ENCODE data around the gene CACFD1. TPM values are rescaled to one million over a fixed set of nuclear protein-coding genes. Genes with fewer than 3 reads are reported as not detected.

CACFD1 gene
- total and polyA plus RNA-seq, 7 donors: 6.7 to 44.6 (median 13.4) TPM

- no peak overlapping the region for H3K27ac ChIP-seq
- no peak for DNase-seq
- WGBS, 2 donors: 77 to 83% methylated on average over 9 of the region's 9 CpGs
- H3K9me3 ChIP-seq: no peaks in the 10 kb centered on the region
- TF ChIP-seq POLR2A (IDR thresholded peaks at IDR 0.05): no peak
- intact Hi-C loops (cut with DNase I): no loop called here
- H3K36me3 ChIP-seq: no peaks in the 10 kb centered on the region
- peaks cover 0 to 16% (median 0%) of the 10 kb centered on the region in 3 donors for H3K27me3 ChIP-seq
- no peak overlapping the region for H3K4me3 ChIP-seq
- peaks cover 0 to 12% (median 11%) of the 10 kb centered on the region in 4 donors for H3K4me1 ChIP-seq
Measured at GRCh38 chr9:133483611-133484010, 23.8 kb downstream of the CACFD1 start.

- DNase-seq: no peak
- Histone ChIP-seq H3K9me3 (no peaks in the 10 kb centered on the region), H3K36me3 (no peaks in the 10 kb centered on the region), H3K27ac (no peak overlapping the region), H3K27me3 (peaks cover 0 to 16% (median 0%) of the 10 kb centered on the region in 3 donors), H3K4me3 (no peak overlapping the region), H3K4me1 (peaks cover 0 to under 1% (median under 1%) of the 10 kb centered on the region in 4 donors)
- 45 to 71% methylated on average over 22 of the region's 22 CpGs for WGBS, 2 donors
- intact Hi-C loops (cut with DNase I): no loop called here
- TF ChIP-seq EP300 (IDR thresholded peaks at IDR 0.05) (no peak), POLR2AphosphoS5 (IDR thresholded peaks at IDR 0.05) (no peak), POLR2A (IDR thresholded peaks at IDR 0.05) (no peak), CTCF (IDR thresholded peaks at IDR 0.05) (no peak)
Measured at GRCh38 chr9:133484671-133485437, 25.1 kb downstream of the CACFD1 start.

- H3K27me3 ChIP-seq: peaks cover 0 to 16% (median 0%) of the 10 kb centered on the region in 3 donors
- H3K4me1 ChIP-seq: no peaks in the 10 kb centered on the region
- H3K27ac ChIP-seq: no peak overlapping the region
- intact Hi-C loops (cut with DNase I): loop anchor here (1.0 kb wide), 2 partner anchors 78 to 299 kb away; no protein-coding TSS in a partner anchor
- WGBS, 2 donors: 48 to 59% methylated on average over 25 of the region's 25 CpGs
- DNase-seq: no peak
- H3K4me3 ChIP-seq: no peak overlapping the region
- no peaks in the 10 kb centered on the region for H3K9me3 ChIP-seq
- TF ChIP-seq CTCF (IDR thresholded peaks at IDR 0.05): no peak
- no peak for TF ChIP-seq EP300 (IDR thresholded peaks at IDR 0.05)
- no peak for TF ChIP-seq POLR2AphosphoS5 (IDR thresholded peaks at IDR 0.05)
- no peak for TF ChIP-seq POLR2A (IDR thresholded peaks at IDR 0.05)
- H3K36me3 ChIP-seq: no peaks in the 10 kb centered on the region
Measured at GRCh38 chr9:133485531-133486260, 25.9 kb downstream of the CACFD1 start.

- H3K27ac ChIP-seq: peak overlapping the region in 1 of 4 donors; percentile 27
Measured at GRCh38 chr9:133487331-133487725, 27.6 kb downstream of the CACFD1 start.

More at GRCh38 chr9:133487331-133487725, 27.6 kb downstream of the CACFD1 start:
- Histone ChIP-seq H3K4me3 (no peak overlapping the region), H3K27me3 (peaks cover 0 to 16% (median 0%) of the 10 kb centered on the region in 3 donors), H3K4me1 (no peaks in the 10 kb centered on the region), H3K36me3 (no peaks in the 10 kb centered on the region), H3K9me3 (no peaks in the 10 kb centered on the region)
- TF ChIP-seq POLR2A (IDR thresholded peaks at IDR 0.05): no peak
- no peak for TF ChIP-seq POLR2AphosphoS5 (IDR thresholded peaks at IDR 0.05)
- no peak for TF ChIP-seq EP300 (IDR thresholded peaks at IDR 0.05)
- TF ChIP-seq CTCF (IDR thresholded peaks at IDR 0.05): no peak
- no peak for DNase-seq
- intact Hi-C loops (cut with DNase I): no loop called here
- 88 to 92% methylated on average over 8 of the region's 8 CpGs for whole genome bisulfite sequencing, 2 donors

All from sigmoid colon (tissue), 7 donors.